Right atrium auricular region (tissue), 2 donors: ENCODE data around the gene SCAF4. TPM values are rescaled to one million over a fixed set of nuclear protein-coding genes. Genes with fewer than 3 reads are reported as not detected.

Source experiments
- DNase-seq: peaks from one replicate; pipeline ENCODE4 v3.0.0-alpha.2; 2019; ENCODE audit warnings: low spot score
- H3K27ac ChIP-seq, 2 donors: fragments of 200-600 bp; sonication (generic); 1 replicate in 1 of 2; 2 replicates in 1 of 2; pipeline ENCODE4 v1.5.1; 2016 to 2019
- H3K27me3 ChIP-seq, 2 donors: fragments of 200-600 bp; sonication (generic); one replicate each; pipeline versions ENCODE4 v1.5.1 to v1.6.0; 2017 to 2019
- H3K36me3 ChIP-seq: fragments of 200-600 bp; sonication (generic); one replicate; pipeline ENCODE4 v1.5.1; 2016
- H3K4me1 ChIP-seq, 2 donors: fragments of 200-600 bp; sonication (generic); one replicate each; pipeline versions ENCODE4 v1.5.1 to v1.6.0; 2017 to 2019
- H3K4me3 ChIP-seq, 2 donors: fragments of 200-600 bp; sonication (generic); 1 replicate in 1 of 2; 2 replicates in 1 of 2; pipeline ENCODE4 v1.5.1; 2017 to 2019; ENCODE audit warnings: mild to moderate bottlenecking in 1 of 2, moderate library complexity in 1 of 2
- H3K9me3 ChIP-seq, 2 donors: fragments of 200-600 bp; sonication (generic); one replicate each; pipeline ENCODE4 v1.5.1; 2019
- total RNA-seq, 2 donors: library from RNA; depleted of rRNA; stranded (reverse); fragments of >200 nt; gene quantifications; one replicate each; pipeline ENCODE4 v1.1.0, GENCODE V29; 2016
- TF ChIP-seq, protein P1 (sequence below), 2 donors: fragments of 200-600 bp; sonication (generic); IDR thresholded peaks; one replicate each; pipeline ENCODE4 v1.5.1; 2019; ENCODE audit warnings: antibody characterized with exemption in 2 of 2

SCAF4 gene
- total RNA-seq, 2 donors from 2014 or later, result 8.8 to 12.2 TPM

DNA sequence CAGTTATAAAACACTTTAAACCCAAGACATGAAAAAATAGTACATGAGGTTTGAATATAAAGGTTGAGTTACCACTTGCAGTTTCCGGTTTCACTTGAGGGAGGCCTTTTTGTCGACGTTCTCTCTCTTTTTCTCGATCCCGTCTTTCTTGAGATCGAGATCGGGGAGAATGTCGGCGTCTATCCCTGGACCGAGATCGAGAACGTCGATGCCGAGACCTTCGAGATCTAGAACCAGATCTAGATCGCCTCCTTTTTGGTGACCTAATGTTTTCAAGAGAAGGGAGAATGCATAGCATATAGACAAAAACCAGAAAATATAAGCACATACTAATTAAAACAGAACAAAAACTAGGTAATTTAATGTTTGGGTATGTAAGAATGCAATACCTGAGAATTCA, 38.7 kb downstream of the SCAF4 start:
- peaks cover 78% of the 10 kb centered on the region for H3K36me3 ChIP-seq
- DNase-seq, result no peak
- TF ChIP-seq, protein P1, sequence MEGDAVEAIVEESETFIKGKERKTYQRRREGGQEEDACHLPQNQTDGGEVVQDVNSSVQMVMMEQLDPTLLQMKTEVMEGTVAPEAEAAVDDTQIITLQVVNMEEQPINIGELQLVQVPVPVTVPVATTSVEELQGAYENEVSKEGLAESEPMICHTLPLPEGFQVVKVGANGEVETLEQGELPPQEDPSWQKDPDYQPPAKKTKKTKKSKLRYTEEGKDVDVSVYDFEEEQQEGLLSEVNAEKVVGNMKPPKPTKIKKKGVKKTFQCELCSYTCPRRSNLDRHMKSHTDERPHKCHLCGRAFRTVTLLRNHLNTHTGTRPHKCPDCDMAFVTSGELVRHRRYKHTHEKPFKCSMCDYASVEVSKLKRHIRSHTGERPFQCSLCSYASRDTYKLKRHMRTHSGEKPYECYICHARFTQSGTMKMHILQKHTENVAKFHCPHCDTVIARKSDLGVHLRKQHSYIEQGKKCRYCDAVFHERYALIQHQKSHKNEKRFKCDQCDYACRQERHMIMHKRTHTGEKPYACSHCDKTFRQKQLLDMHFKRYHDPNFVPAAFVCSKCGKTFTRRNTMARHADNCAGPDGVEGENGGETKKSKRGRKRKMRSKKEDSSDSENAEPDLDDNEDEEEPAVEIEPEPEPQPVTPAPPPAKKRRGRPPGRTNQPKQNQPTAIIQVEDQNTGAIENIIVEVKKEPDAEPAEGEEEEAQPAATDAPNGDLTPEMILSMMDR (IDR thresholded peaks at IDR 0.05), result no peak
- H3K4me3 ChIP-seq, result no peak overlapping the region
- H3K27me3 ChIP-seq, result no peaks in the 10 kb centered on the region
- no peaks in the 10 kb centered on the region for H3K4me1 ChIP-seq
- no peak overlapping the region for H3K27ac ChIP-seq
- no peaks in the 10 kb centered on the region for H3K9me3 ChIP-seq

DNA sequence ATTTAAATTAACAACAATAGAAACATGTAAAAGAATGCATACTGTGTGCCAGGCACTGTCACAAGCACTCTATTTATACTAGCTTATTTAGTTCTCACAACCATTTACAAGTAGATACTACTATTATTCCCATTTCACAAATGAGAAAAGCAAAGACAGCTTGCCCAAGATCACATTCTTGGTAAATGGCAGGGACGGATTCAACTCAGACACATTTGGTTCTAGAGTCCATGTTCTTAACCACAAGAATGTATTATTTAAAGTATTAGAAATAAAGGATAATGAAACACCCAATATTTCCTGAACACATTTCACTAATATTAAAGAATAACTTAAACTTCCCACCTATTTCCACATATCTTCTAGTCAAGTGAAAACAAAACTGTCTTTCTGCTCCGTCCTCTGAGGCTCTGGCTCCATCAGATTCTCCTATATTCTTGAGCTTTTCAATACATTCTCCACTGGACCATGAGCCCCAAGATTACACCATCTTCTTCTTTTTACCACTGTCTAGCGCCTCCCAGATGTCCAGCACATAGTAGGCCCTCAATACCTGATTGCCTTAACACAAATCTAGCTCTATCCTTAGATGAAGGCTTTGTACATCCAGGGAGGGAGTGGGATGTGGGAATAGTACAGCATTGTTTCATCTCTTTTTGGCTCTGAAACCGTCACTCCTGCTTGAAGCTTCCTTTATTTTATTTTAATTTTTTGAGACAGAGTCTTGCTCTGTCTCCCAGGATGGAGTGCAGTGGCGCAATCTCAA, 43.1 kb downstream of the SCAF4 start:
- Histone ChIP-seq H3K27me3 (no peaks in the 10 kb centered on the region), H3K4me3 (no peak overlapping the region), H3K36me3 (peaks cover 89% of the 10 kb centered on the region), H3K9me3 (no peaks in the 10 kb centered on the region), H3K4me1 (no peaks in the 10 kb centered on the region), H3K27ac (no peak overlapping the region)
- DNase-seq, result no peak
- TF ChIP-seq, protein P1 (IDR thresholded peaks at IDR 0.05), result no peak

DNA sequence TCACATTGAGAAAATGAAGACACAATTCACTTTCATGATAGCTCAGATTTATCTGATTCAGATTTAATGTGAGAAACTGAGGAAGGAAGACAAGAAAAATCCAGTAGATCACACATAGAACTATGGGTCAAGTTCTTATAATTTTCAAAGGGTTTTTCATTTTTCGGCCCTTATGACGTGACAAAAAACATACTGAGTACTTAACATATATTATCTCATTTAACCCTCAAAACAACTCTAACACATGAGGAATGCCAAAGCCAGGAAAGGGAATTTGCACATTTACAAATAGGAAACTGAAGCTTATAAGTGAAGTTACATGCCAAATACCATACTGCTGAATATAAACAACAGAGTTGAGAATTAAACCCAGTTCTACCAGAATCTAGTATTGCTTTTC, 44.8 kb downstream of the SCAF4 start:
- Histone ChIP-seq H3K4me3 (no peak overlapping the region), H3K27ac (no peak overlapping the region), H3K27me3 (no peaks in the 10 kb centered on the region), H3K9me3 (no peaks in the 10 kb centered on the region), H3K36me3 (peaks cover 80% of the 10 kb centered on the region), H3K4me1 (no peaks in the 10 kb centered on the region)
- no peak for DNase-seq
- TF ChIP-seq, protein P1 (IDR thresholded peaks at IDR 0.05), result no peak

DNA sequence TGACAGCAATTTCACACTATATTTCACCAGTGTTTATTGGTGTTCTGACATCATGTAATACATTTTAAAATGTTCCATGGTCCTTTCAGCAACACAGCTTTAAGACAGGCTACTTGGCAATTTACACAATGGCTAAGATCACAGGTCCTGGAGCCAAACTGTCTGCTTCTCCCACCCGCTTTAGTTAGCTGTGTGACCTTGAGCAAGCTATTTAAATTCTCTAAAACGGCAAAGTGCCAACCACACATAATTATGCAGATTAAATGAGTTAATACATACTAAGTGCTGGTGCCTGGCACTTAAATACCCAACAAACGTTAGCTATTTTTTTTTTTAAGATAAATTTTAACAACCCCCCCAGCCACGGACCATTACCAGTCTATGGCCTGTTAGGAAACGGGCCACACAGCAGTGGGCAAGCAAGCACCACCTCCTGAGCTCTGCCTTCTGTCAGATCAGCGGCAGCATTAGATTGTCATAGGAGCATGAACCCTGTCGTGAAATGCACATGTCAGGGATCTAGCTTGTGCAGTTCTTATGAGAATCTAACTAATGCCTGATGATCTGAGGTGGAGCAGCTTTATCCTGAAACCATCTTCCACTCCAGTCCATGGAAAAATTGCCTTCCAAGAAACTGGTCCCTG, 45.5 kb downstream of the SCAF4 start:
- TF ChIP-seq, protein P1 (IDR thresholded peaks at IDR 0.05), result no peak
- Histone ChIP-seq H3K4me3 (no peak overlapping the region), H3K27ac (no peak overlapping the region), H3K9me3 (no peaks in the 10 kb centered on the region), H3K4me1 (no peaks in the 10 kb centered on the region), H3K36me3 (peaks cover 73% of the 10 kb centered on the region), H3K27me3 (no peaks in the 10 kb centered on the region)
- no peak for DNase-seq

DNA sequence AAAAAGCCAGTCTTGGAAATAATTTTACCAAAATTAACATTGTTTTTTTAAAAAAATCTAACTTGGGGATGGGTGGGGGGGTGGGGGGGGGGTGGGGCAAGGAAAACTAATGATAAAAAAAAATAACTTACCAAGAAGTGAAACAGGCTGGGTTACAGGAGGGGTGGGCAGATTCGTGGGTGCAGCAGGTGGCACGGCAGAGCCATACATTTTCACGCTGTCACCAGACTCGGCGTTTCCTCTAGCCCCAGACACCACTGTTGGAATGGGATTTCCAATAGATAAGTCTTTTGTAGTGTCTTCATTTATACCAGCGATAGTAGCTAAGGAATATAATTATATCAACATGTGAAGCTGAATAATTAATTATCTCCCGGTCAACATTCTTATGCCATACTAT, 47.0 kb downstream of the SCAF4 start:
- Histone ChIP-seq H3K36me3 (peaks cover 66% of the 10 kb centered on the region), H3K27ac (no peak overlapping the region), H3K4me3 (no peak overlapping the region), H3K27me3 (no peaks in the 10 kb centered on the region), H3K9me3 (no peaks in the 10 kb centered on the region), H3K4me1 (no peaks in the 10 kb centered on the region)
- TF ChIP-seq, protein P1 (IDR thresholded peaks at IDR 0.05), result no peak
- no peak for DNase-seq
